Liver (tissue), 3 donors: Measurements from ENCODE around the gene TULP4.

Experiments used
- FOXA1 ChIP-seq: IDR thresholded peaks from 2 replicates; pipeline ENCODE4 v1.6.1; 2016; ENCODE audit warnings: antibody characterized with exemption
- JUND ChIP-seq, 2 donors: IDR thresholded peaks; 2 replicates each; pipeline ENCODE4 v1.6.1; 2016; ENCODE audit warnings: antibody characterized with exemption in 2 of 2
- RAD21 ChIP-seq, 2 donors: IDR thresholded peaks; 2 replicates each; pipeline ENCODE4 v1.6.1; 2016; ENCODE audit warnings: antibody characterized with exemption in 2 of 2, mild to moderate bottlenecking in 2 of 2
- REST ChIP-seq: IDR thresholded peaks from 2 replicates; pipeline ENCODE4 v1.6.1; 2016; ENCODE audit warnings: antibody characterized with exemption, mild to moderate bottlenecking
- RXRA ChIP-seq, 2 donors: IDR thresholded peaks; 2 replicates each; pipeline ENCODE4 v1.6.1; 2017 to 2018; ENCODE audit warnings: antibody characterized with exemption in 2 of 2, mild to moderate bottlenecking in 1 of 2
- SP1 ChIP-seq: IDR thresholded peaks from 2 replicates; pipeline ENCODE4 v1.6.1; 2018; ENCODE audit warnings: antibody characterized with exemption, mild to moderate bottlenecking
- TAF1 ChIP-seq: conservative IDR thresholded peaks from 2 replicates; pipeline ENCODE4 v1.6.1; 2016; ENCODE audit warnings: antibody characterized with exemption, mild to moderate bottlenecking
- YY1 ChIP-seq: IDR thresholded peaks from 2 replicates; pipeline ENCODE4 v1.6.1; 2016; ENCODE audit warnings: antibody characterized with exemption, mild to moderate bottlenecking
- ZBTB33 ChIP-seq: IDR thresholded peaks from 2 replicates; pipeline ENCODE4 v1.6.1; 2016; ENCODE audit warnings: antibody characterized with exemption
- TF ChIP-seq, protein P1 (sequence below): fragments of 150-350 bp; IDR thresholded peaks from 2 replicates; pipeline ENCODE4 v1.5.1; 2017; ENCODE audit warnings: improper control_type of control experiment, low read depth, low read length; ENCODE audit not compliant: missing input control
- TF ChIP-seq, protein P2 (sequence below): IDR thresholded peaks from 2 replicates; pipeline ENCODE4 v1.6.1; 2016; ENCODE audit warnings: antibody characterized with exemption
- TF ChIP-seq, protein P3 (sequence below): IDR thresholded peaks from 2 replicates; pipeline ENCODE4 v1.6.1; 2016; ENCODE audit warnings: antibody characterized with exemption
- donor health status: healthy.
- donor health status: healthy.

GRCh38 chr6:158283304-158283980, 28.8 kb upstream of the TULP4 start:
- TF ChIP-seq, protein P1, sequence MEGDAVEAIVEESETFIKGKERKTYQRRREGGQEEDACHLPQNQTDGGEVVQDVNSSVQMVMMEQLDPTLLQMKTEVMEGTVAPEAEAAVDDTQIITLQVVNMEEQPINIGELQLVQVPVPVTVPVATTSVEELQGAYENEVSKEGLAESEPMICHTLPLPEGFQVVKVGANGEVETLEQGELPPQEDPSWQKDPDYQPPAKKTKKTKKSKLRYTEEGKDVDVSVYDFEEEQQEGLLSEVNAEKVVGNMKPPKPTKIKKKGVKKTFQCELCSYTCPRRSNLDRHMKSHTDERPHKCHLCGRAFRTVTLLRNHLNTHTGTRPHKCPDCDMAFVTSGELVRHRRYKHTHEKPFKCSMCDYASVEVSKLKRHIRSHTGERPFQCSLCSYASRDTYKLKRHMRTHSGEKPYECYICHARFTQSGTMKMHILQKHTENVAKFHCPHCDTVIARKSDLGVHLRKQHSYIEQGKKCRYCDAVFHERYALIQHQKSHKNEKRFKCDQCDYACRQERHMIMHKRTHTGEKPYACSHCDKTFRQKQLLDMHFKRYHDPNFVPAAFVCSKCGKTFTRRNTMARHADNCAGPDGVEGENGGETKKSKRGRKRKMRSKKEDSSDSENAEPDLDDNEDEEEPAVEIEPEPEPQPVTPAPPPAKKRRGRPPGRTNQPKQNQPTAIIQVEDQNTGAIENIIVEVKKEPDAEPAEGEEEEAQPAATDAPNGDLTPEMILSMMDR = no peak
- TF ChIP-seq TAF1 (no peak), RAD21 (IDR thresholded peaks at IDR 0.05) (no peak), REST (no peak), JUND (IDR thresholded peaks at IDR 0.05) (no peak), FOXA1 (no peak), YY1 (no peak), RXRA (IDR thresholded peaks at IDR 0.05) (no peak), SP1 (no peak), ZBTB33 (no peak)
- TF ChIP-seq, protein P2, sequence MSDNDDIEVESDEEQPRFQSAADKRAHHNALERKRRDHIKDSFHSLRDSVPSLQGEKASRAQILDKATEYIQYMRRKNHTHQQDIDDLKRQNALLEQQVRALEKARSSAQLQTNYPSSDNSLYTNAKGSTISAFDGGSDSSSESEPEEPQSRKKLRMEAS = no peak
- TF ChIP-seq, protein P3, sequence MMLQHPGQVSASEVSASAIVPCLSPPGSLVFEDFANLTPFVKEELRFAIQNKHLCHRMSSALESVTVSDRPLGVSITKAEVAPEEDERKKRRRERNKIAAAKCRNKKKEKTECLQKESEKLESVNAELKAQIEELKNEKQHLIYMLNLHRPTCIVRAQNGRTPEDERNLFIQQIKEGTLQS = no peak
